Osteoblast (primary cell): ENCODE data around the gene MEGF11. TPM values are rescaled to one million over a fixed set of nuclear protein-coding genes. Genes with fewer than 3 reads are reported as not detected.
A peak's percentile ranks its signal among the peaks of the same experiment; 100 is the strongest.

ENCODE experiments used
- DNase-seq: peaks from one replicate; pipeline ENCODE4 v3.0.0; 2011; ENCODE audit warnings: low spot score, mixed read lengths; ENCODE audit not compliant: insufficient read length; ENCODE audit errors: missing footprints
- H2AFZ ChIP-seq: 2 replicates; pipeline ENCODE4 v1.6.0; 2011; ENCODE audit warnings: mild to moderate bottlenecking, low read length
- H3K27ac ChIP-seq: 2 replicates; pipeline ENCODE4 v1.5.1; 2011; ENCODE audit warnings: mild to moderate bottlenecking, low read depth, low read length, moderate library complexity
- H3K27me3 ChIP-seq: 2 replicates; pipeline ENCODE4 v1.6.0; 2012; ENCODE audit warnings: mild to moderate bottlenecking, control low read depth, inconsistent platforms, low read length, moderate library complexity; ENCODE audit not compliant: insufficient read depth
- H3K36me3 ChIP-seq: 2 replicates; pipeline ENCODE4 v1.5.1; 2011; ENCODE audit warnings: mild to moderate bottlenecking, low read length, control low read depth, moderate library complexity; ENCODE audit not compliant: insufficient read depth
- H3K4me1 ChIP-seq: 2 replicates; pipeline ENCODE4 v1.5.1; 2011; ENCODE audit warnings: mild to moderate bottlenecking, low read length, control low read depth, moderate library complexity; ENCODE audit not compliant: insufficient read depth
- H3K4me2 ChIP-seq: 2 replicates; pipeline ENCODE4 v1.6.0; 2011; ENCODE audit warnings: mild to moderate bottlenecking, low read length; ENCODE audit not compliant: insufficient read depth
- H3K4me3 ChIP-seq: fragments of 200-600 bp; sonication (generic); 3 replicates; pipeline ENCODE4 v1.5.1; 2012; ENCODE audit warnings: mild to moderate bottlenecking, low read length, inconsistent platforms; ENCODE audit not compliant: insufficient read depth
- H3K79me2 ChIP-seq: 2 replicates; pipeline ENCODE4 v1.6.0; 2012; ENCODE audit warnings: mild to moderate bottlenecking, low read length, control low read depth, inconsistent platforms; ENCODE audit not compliant: insufficient read depth
- H3K9me3 ChIP-seq: 2 replicates; pipeline ENCODE4 v1.5.1; 2011; ENCODE audit warnings: low read depth, low read length, control low read depth
- H4K20me1 ChIP-seq: 2 replicates; pipeline ENCODE4 v1.6.0; 2012; ENCODE audit warnings: mild to moderate bottlenecking, low read length, control low read depth; ENCODE audit not compliant: insufficient read depth
- total RNA-seq: library from RNA; depleted of rRNA; stranded (reverse); fragments of >200 nt; gene quantifications from 2 replicates; pipeline ENCODE4 v1.2.3, GENCODE V29; 2012
- TF ChIP-seq, protein P1 (sequence below): IDR thresholded peaks from 2 replicates; pipeline ENCODE4 v1.5.1; 2011; ENCODE audit warnings: mild to moderate bottlenecking, low read depth, low read length, moderate library complexity; ENCODE audit errors: extremely low read depth

Gene MEGF11
- total RNA-seq, 1 donor, result not detected

DNA sequence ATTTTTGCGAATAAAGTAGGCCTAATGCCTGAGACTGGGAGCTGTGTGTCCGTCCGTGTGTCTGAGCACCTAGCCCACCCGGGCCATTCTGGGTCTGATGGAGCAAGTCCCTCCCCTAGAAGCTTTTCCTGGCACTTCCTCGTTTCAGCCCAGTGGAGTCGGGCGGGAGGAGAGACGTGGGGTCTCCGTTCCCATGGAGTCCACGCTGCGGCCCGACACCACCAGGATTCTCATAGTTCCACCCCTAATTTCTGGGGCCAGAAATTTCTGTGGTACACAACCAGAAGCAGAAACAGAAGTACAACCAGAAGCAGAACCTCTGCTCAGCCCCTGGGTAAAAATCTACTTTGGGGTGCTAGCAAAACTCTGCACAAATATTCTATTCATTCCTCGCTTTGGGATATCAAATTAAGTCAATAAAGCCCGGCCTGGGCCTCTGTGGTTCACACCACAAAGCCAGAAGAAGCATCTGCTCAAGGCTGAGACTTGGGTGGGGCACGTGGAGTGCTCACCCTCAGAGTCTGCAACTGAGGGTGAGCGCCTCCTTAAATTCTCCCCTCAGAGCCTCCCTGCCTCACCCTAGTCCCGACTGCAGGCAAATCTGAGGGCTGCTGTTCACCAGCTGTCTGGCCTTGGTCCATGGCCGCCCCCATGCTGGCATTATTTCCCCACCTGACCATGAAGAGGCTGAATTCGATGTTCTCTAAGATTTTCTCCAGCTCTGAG lies 1.6 kb upstream of the MEGF11 start:
- H3K4me2 ChIP-seq, result no peak overlapping the region
- H3K4me1 ChIP-seq, result peaks cover 13% of the 10 kb centered on the region
- H3K27ac ChIP-seq, result no peak overlapping the region
- H3K36me3 ChIP-seq, result no peaks in the 10 kb centered on the region
- DNase-seq, result peak; percentile 76
- H3K79me2 ChIP-seq, result no peaks in the 10 kb centered on the region
- TF ChIP-seq, protein P1, sequence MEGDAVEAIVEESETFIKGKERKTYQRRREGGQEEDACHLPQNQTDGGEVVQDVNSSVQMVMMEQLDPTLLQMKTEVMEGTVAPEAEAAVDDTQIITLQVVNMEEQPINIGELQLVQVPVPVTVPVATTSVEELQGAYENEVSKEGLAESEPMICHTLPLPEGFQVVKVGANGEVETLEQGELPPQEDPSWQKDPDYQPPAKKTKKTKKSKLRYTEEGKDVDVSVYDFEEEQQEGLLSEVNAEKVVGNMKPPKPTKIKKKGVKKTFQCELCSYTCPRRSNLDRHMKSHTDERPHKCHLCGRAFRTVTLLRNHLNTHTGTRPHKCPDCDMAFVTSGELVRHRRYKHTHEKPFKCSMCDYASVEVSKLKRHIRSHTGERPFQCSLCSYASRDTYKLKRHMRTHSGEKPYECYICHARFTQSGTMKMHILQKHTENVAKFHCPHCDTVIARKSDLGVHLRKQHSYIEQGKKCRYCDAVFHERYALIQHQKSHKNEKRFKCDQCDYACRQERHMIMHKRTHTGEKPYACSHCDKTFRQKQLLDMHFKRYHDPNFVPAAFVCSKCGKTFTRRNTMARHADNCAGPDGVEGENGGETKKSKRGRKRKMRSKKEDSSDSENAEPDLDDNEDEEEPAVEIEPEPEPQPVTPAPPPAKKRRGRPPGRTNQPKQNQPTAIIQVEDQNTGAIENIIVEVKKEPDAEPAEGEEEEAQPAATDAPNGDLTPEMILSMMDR, result no peak
- H4K20me1 ChIP-seq, result peaks cover 2% of the 10 kb centered on the region
- no peak overlapping the region for H2AFZ ChIP-seq
- peaks cover 78% of the 10 kb centered on the region for H3K27me3 ChIP-seq
- H3K9me3 ChIP-seq, result no peaks in the 10 kb centered on the region
- no peak overlapping the region for H3K4me3 ChIP-seq

- H3K79me2 ChIP-seq, result no peaks in the 10 kb centered on the region
- H3K27me3 ChIP-seq, result peaks cover 80% of the 10 kb centered on the region
- H2AFZ ChIP-seq, result peak overlapping the region; percentile 50
- no peak for DNase-seq
- peak overlapping the region; percentile 66 for H3K4me3 ChIP-seq
- no peak overlapping the region for H3K27ac ChIP-seq
- TF ChIP-seq, protein P1, result no peak
- peaks cover 13% of the 10 kb centered on the region for H3K4me1 ChIP-seq
- H3K4me2 ChIP-seq, result peak overlapping the region; percentile 91
- peaks cover 2% of the 10 kb centered on the region for H4K20me1 ChIP-seq
- no peaks in the 10 kb centered on the region for H3K36me3 ChIP-seq
- H3K9me3 ChIP-seq, result no peaks in the 10 kb centered on the region
Measured at GRCh38 chr15:66254089-66254950, 770 bp upstream of the MEGF11 start.

- Histone ChIP-seq H3K79me2 (no peaks in the 10 kb centered on the region), H2AFZ (peak overlapping the region; percentile 80), H3K27ac (no peak overlapping the region), H3K9me3 (no peaks in the 10 kb centered on the region), H3K27me3 (peaks cover 86% of the 10 kb centered on the region), H3K4me2 (peak overlapping the region; percentile 91), H3K4me1 (peaks cover 13% of the 10 kb centered on the region), H4K20me1 (peaks cover 2% of the 10 kb centered on the region), H3K4me3 (peak overlapping the region; percentile 66), H3K36me3 (no peaks in the 10 kb centered on the region)
- TF ChIP-seq, protein P1, result no peak
- peak; percentile 92 for DNase-seq
Measured at GRCh38 chr15:66252685-66253417, 699 bp downstream of the MEGF11 start.
